Mesothelial cell of epicardium (in vitro differentiated cells): ENCODE data around the gene PDZK1IP1. TPM values are rescaled to one million over a fixed set of nuclear protein-coding genes. Genes with fewer than 3 reads are reported as not detected.
"Not testable (repeated sequence)": the region's sequence is repeated elsewhere in the genome, so short reads cannot be mapped to it uniquely, and the experiment has no call there.

Experiments used
- DNase-seq, 2 experiments: peaks; one replicate each; pipeline ENCODE4 v3.0.0; 2021; ENCODE audit warnings: low spot score in 2 of 2; ENCODE audit not compliant: unreplicated experiment in 2 of 2
- H3K27ac Mint-ChIP-seq: 2 replicates; pipeline ENCODE4 v1.8.0; 2021; ENCODE audit warnings: mixed read lengths
- H3K27me3 Mint-ChIP-seq: 2 replicates; pipeline ENCODE4 v1.8.0; 2021; ENCODE audit warnings: low read depth, mixed read lengths
- H3K36me3 Mint-ChIP-seq: 2 replicates; pipeline ENCODE4 v1.8.0; 2021; ENCODE audit warnings: mixed read lengths
- H3K4me1 Mint-ChIP-seq: 2 replicates; pipeline ENCODE4 v1.8.0; 2021; ENCODE audit warnings: mixed read lengths
- H3K4me3 Mint-ChIP-seq: 2 replicates; pipeline ENCODE4 v1.8.0; 2021; ENCODE audit warnings: mild to moderate bottlenecking, moderate library complexity, mixed read lengths
- H3K9me3 Mint-ChIP-seq: 2 replicates; pipeline ENCODE4 v1.8.0; 2021; ENCODE audit warnings: mixed read lengths
- total RNA-seq: library from RNA; stranded (reverse); gene quantifications from 3 replicates; pipeline ENCODE4 v1.2.1, GENCODE V29; 2021
- TF ChIP-seq, protein P1 (sequence below): fragments of 200-600 bp; sonication (generic); IDR thresholded peaks from one replicate; pipeline ENCODE4 v1.5.0; 2021; ENCODE audit warnings: antibody characterized with exemption; ENCODE audit not compliant: unreplicated experiment

The PDZK1IP1 gene
- total RNA-seq, 1 donor from 2014 or later, result not detected

DNA sequence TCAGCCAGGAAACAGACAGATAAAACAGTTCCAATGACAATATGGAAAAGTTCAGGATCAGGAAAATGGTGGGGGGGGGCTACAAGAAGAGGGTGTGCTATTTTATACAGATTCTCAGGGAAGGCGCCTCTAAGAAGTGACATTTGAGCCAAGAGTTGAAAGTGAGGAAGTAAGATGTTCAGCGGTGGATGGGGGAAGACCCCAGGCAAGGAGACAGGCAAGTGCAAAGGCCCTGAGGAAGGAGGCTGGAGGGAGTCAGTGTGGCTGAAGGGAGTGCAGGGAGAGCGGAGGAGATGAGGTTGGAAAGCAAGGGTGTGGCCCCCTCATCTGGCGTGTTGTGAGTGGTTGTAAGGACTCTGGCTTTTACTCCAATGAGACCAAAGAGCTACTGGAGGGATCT lies 8.4 kb upstream of the PDZK1IP1 start:
- Mint-ChIP-seq H3K4me1 (peaks cover 6% of the 10 kb centered on the region), H3K27ac (no peak overlapping the region), H3K9me3 (peaks cover 3% of the 10 kb centered on the region), H3K27me3 (peaks cover 48% of the 10 kb centered on the region), H3K4me3 (no peak overlapping the region), H3K36me3 (no peaks in the 10 kb centered on the region)
- DNase-seq, result no peak
- TF ChIP-seq, protein P1, sequence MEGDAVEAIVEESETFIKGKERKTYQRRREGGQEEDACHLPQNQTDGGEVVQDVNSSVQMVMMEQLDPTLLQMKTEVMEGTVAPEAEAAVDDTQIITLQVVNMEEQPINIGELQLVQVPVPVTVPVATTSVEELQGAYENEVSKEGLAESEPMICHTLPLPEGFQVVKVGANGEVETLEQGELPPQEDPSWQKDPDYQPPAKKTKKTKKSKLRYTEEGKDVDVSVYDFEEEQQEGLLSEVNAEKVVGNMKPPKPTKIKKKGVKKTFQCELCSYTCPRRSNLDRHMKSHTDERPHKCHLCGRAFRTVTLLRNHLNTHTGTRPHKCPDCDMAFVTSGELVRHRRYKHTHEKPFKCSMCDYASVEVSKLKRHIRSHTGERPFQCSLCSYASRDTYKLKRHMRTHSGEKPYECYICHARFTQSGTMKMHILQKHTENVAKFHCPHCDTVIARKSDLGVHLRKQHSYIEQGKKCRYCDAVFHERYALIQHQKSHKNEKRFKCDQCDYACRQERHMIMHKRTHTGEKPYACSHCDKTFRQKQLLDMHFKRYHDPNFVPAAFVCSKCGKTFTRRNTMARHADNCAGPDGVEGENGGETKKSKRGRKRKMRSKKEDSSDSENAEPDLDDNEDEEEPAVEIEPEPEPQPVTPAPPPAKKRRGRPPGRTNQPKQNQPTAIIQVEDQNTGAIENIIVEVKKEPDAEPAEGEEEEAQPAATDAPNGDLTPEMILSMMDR, result no peak

DNA sequence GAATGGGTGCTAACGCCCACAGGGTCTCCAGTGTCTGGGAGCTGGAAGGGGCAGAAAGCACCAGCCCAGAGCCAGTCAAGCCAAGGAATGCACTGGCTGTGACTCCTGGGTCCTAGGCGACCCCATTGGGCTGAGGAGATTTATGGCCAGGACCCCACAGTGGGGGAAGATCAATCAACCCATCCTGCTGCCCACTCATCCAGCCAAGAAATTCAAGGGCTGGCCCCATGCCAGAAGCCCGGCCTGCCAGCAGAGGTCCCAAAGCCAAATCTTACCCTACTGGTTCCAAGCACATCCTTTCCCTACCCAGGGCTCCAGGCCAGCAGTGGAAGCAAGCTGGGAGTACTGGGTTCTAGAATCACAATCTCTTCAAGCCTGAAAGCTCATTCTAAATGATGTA lies 6.8 kb upstream of the PDZK1IP1 start:
- Mint-ChIP-seq H3K27me3 (peaks cover 47% of the 10 kb centered on the region), H3K9me3 (no peaks in the 10 kb centered on the region), H3K4me3 (no peak overlapping the region), H3K4me1 (peaks cover 17% of the 10 kb centered on the region), H3K36me3 (no peaks in the 10 kb centered on the region), H3K27ac (no peak overlapping the region)
- no peak for DNase-seq
- TF ChIP-seq, protein P1, result no peak

DNA sequence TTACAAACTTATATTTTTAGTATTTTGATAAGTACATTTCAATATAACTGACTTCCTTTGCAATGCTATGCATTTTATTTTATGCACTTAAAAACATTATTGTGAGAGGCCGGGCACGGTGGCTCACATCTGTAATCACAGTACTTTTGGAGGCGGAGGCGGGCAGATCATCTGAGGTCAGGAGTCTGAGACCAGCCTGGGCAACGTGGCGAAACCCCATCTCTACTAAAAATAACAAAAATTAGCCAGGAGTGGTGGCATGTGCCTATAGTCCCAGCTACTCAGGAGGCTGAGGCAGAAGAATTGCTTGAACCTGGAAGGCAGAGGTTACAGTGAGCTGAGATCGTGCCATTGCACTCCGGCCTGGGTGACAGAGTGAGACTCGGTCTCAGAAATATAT lies 6.1 kb upstream of the PDZK1IP1 start:
- not testable (repeated sequence) for DNase-seq, H3K9me3 Mint-ChIP-seq, H3K36me3 Mint-ChIP-seq, H3K27ac Mint-ChIP-seq, H3K4me3 Mint-ChIP-seq
- Mint-ChIP-seq H3K27me3 (peaks cover 40% of the 10 kb centered on the region), H3K4me1 (peaks cover 17% of the 10 kb centered on the region)

DNA sequence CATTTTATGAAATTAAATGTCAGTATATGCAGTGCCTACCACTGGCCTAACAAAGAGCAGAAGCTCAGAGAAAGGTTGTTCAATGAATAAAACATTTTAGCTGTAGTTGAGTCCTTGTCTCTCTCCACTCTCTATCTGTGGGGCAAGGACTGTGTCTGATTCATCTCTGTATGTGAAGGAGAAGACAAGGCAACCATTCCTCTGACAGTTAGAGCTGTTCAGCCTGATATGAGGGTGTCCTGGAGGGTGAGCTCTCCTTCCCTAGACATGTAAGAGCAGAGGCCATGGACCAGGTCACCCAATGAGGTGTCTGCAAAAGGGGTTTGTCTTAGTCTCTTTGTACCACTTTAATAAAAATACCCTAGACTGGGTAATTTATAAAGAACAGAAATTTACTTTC lies 4.5 kb upstream of the PDZK1IP1 start:
- Mint-ChIP-seq H3K27ac (no peak overlapping the region), H3K9me3 (no peaks in the 10 kb centered on the region), H3K27me3 (peaks cover 29% of the 10 kb centered on the region), H3K4me1 (peaks cover 23% of the 10 kb centered on the region), H3K4me3 (no peak overlapping the region), H3K36me3 (no peaks in the 10 kb centered on the region)
- no peak for DNase-seq
- TF ChIP-seq, protein P1, result no peak

DNA sequence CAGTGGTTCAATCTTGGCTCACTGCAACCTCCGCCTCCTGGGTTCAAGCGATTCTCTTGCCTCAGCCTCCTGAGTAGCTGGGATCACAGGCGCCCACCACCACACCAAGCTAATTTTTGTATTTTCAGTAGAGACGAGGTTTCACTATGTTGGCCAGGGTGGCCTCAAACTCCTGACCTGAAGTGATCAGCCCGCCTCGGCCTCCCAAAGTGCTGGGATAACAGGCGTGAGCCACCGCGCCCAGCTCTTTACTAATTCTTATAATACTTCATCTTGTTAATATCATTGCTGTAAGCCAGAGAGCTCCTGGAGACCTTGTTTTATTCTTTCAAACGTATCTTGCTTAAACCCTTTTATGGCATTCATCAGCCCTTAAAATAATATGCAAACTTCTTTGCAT lies 3.7 kb upstream of the PDZK1IP1 start:
- not testable (repeated sequence) for DNase-seq, H3K9me3 Mint-ChIP-seq
- peaks cover 21% of the 10 kb centered on the region for H3K27me3 Mint-ChIP-seq

DNA sequence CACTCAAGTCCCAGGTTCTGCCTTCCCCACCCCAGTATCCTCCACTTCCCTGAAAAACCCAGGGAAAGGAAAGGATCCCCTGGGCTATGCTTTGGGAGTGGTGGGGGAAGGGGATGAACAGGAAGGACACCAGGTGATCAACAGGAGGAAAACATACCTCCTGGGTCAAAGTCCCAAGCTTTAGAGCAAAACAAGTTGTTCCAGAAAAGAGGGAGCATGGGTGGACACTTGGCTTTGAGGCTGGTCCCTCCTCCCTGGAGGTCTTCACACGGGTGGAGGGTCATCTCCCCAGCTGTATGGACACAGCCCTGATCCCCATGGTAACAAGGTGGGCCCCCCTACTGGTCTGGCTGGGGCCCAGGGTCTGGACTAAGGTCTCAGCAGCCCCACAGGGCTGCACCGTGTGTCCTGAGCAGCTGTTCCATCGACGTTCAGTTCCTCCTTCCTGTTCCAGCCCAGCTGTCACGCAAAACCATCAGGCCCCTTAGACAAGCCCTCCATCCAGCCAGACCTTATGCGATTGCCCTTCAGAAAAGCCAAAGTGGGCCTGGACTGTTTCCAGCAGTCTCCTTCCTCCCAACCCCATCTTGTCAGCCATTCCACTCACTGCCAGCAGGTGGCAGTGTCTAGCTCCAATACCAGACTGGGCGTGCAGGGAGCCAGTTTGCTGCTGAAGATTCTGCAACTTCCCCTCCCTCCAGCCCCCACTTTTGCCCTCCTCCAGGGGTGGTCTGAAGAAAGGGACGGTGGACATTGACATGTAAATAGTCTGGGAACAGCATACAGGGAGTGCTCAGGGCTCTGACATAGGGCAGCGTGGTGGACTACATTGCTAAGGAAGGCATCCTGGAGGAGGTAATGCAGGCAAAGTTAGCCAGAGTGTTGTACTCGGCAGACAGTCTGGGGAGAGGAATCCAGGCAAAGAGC lies 2.9 kb upstream of the PDZK1IP1 start:
- no peaks in the 10 kb centered on the region for H3K36me3 Mint-ChIP-seq
- DNase-seq, result peak; percentile 64 to 82
- no peak overlapping the region for H3K27ac Mint-ChIP-seq
- H3K9me3 Mint-ChIP-seq, result no peaks in the 10 kb centered on the region
- H3K4me1 Mint-ChIP-seq, result peaks cover 23% of the 10 kb centered on the region
- TF ChIP-seq, protein P1, result peak; percentile 94
- H3K27me3 Mint-ChIP-seq, result peaks cover 15% of the 10 kb centered on the region
- H3K4me3 Mint-ChIP-seq, result no peak overlapping the region

More for the DNA sequence above, 3.7 kb upstream of the PDZK1IP1 start:
- H3K27ac Mint-ChIP-seq, H3K36me3 Mint-ChIP-seq, H3K4me3 Mint-ChIP-seq: not testable (repeated sequence)
- peaks cover 23% of the 10 kb centered on the region for H3K4me1 Mint-ChIP-seq
